Kidney (tissue), 14 donors: Measurements from ENCODE around the gene CDC5L. TPM values are rescaled to one million over a fixed set of nuclear protein-coding genes. Genes with fewer than 3 reads are reported as not detected.
A peak's percentile ranks its signal among the peaks of the same experiment; 100 is the strongest.

ENCODE experiments used
- DNase-seq, 5 donors: peaks; one replicate each; pipeline ENCODE4 v3.0.0-alpha.2; 2013 to 2020
- FAIRE-seq: peaks from 2 replicates; lab custom pipeline; 2012; peaks lifted over from hg19 to GRCh38; lab: Jason Lieb, UNC
- H3K27ac ChIP-seq, 2 donors: one replicate each; pipeline ENCODE4 v1.7.0; 2013; ENCODE audit warnings: low read depth in 2 of 2, low read length in 2 of 2, inconsistent platforms in 1 of 2
- H3K27me3 ChIP-seq: one replicate; pipeline ENCODE4 v1.7.1; 2013; ENCODE audit warnings: low read length, inconsistent platforms; ENCODE audit not compliant: control insufficient read depth, insufficient read depth
- H3K36me3 ChIP-seq, 3 donors: one replicate each; pipeline versions ENCODE4 v1.7.0 to v1.7.1; 2013; ENCODE audit warnings: low read length in 3 of 3, control low read depth in 1 of 3, inconsistent platforms in 1 of 3; ENCODE audit not compliant: insufficient read depth in 3 of 3, control insufficient read depth in 2 of 3
- H3K4me1 ChIP-seq, 3 donors: one replicate each; pipeline versions ENCODE4 v1.7.0 to v1.7.1; 2013; ENCODE audit warnings: low read length in 3 of 3, inconsistent platforms in 1 of 3, low read depth in 1 of 3; ENCODE audit not compliant: control insufficient read depth in 2 of 3, insufficient read depth in 2 of 3
- H3K4me3 ChIP-seq, 3 donors: one replicate each; pipeline versions ENCODE4 v1.7.0 to v1.8.1; 2013; ENCODE audit warnings: low read length in 3 of 3, control low read depth in 1 of 3, inconsistent platforms in 1 of 3
- H3K9ac ChIP-seq, 3 donors: one replicate each; pipeline versions ENCODE4 v1.7.0 to v1.7.1; 2013; ENCODE audit warnings: low read length in 3 of 3, control low read depth in 1 of 3, inconsistent platforms in 1 of 3
- H3K9me3 ChIP-seq, 3 donors: one replicate each; pipeline versions ENCODE4 v1.7.0 to v1.7.1; 2013; ENCODE audit warnings: low read length in 3 of 3, control low read depth in 1 of 3, inconsistent platforms in 1 of 3; ENCODE audit not compliant: control insufficient read depth in 2 of 3, insufficient read depth in 1 of 3
- intact Hi-C: fragments of 100-400 bp; cut with DNase I; formaldehyde crosslinking; loops from one replicate; pipeline ENCODE4 v1.11.1; 2022
- polyA plus RNA-seq: library from polyadenylated mRNA; stranded (reverse); fragments of 350-450 nt; fragmentation: Illumina TruSeq; extraction: RNeasy Lipid Tissue Mini Kit (QIAGEN cat#74804); gene quantifications from one replicate; pipeline ENCODE4 v1.2.3, GENCODE V29; 2014; ENCODE audit warnings: low read depth, low replicate concordance; ENCODE audit not compliant: insufficient read depth
- total RNA-seq: library from RNA; stranded (reverse); fragmentation: NEBNext Ultra II Directional; extraction: Animal tissue kit (Norgen Biotek cat#: 25700); gene quantifications from one replicate; pipeline ENCODE4 v1.2.1, GENCODE V29; 2021
- TF ChIP-seq, protein P1 (sequence below): IDR thresholded peaks from 3 replicates; pipeline ENCODE4 v1.5.1; 2012; ENCODE audit warnings: mild to moderate bottlenecking, moderate library complexity, borderline replicate concordance; ENCODE audit not compliant: insufficient read depth; ENCODE audit errors: extremely low read depth
- donor health status: control.
- donor health status: control.
- donor health status: control.
- donor health status: control.
- donor health status: control.
- donor health status: DM: yes; HTN: yes; CAD: no.
- donor health status: Normal renal cell carcinoma (clear cell type).

The CDC5L gene
- total and polyA plus RNA-seq, 2 donors from 2014 or later: 7.6 to 17.6 TPM

DNA sequence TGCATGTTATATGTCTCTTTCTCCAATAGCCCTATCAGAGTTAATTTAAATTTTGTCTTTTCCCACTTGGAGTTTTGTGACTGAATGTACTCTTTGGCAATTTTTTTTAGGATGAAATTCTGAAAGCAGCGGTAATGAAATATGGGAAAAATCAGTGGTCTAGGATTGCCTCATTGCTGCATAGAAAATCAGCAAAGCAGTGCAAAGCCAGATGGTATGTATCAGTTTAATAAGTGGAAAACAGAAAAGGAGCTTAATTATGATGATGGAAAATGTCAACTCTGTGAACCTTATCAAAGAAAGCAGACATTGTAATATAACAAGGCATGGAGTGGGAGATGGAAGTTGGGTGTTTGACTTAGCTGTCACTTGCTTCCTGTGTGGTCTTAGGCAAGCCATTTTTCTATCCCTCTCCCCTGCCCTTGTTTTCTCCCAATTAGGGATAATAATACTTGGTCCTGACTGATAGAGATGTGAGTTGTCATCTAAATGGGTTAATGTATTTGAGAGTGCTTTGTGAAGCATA is 2.7 kb downstream of the CDC5L start:
- peak in 2 of 5 donors; percentile 25 to 52 for DNase-seq
- no peak overlapping the region for H3K4me3 ChIP-seq
- H3K27ac ChIP-seq: no peak overlapping the region
- TF ChIP-seq, protein P1, sequence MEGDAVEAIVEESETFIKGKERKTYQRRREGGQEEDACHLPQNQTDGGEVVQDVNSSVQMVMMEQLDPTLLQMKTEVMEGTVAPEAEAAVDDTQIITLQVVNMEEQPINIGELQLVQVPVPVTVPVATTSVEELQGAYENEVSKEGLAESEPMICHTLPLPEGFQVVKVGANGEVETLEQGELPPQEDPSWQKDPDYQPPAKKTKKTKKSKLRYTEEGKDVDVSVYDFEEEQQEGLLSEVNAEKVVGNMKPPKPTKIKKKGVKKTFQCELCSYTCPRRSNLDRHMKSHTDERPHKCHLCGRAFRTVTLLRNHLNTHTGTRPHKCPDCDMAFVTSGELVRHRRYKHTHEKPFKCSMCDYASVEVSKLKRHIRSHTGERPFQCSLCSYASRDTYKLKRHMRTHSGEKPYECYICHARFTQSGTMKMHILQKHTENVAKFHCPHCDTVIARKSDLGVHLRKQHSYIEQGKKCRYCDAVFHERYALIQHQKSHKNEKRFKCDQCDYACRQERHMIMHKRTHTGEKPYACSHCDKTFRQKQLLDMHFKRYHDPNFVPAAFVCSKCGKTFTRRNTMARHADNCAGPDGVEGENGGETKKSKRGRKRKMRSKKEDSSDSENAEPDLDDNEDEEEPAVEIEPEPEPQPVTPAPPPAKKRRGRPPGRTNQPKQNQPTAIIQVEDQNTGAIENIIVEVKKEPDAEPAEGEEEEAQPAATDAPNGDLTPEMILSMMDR: no peak
- FAIRE-seq: no peak
- peaks cover 2 to 13% (median 8%) of the 10 kb centered on the region in 3 donors for H3K4me1 ChIP-seq
- H3K9ac ChIP-seq: no peak overlapping the region
- H3K27me3 ChIP-seq: no peaks in the 10 kb centered on the region
- peaks cover 16 to 25% (median 16%) of the 10 kb centered on the region in 3 donors for H3K36me3 ChIP-seq
- intact Hi-C loops: no loop called here
- H3K9me3 ChIP-seq: no peaks in the 10 kb centered on the region

DNA sequence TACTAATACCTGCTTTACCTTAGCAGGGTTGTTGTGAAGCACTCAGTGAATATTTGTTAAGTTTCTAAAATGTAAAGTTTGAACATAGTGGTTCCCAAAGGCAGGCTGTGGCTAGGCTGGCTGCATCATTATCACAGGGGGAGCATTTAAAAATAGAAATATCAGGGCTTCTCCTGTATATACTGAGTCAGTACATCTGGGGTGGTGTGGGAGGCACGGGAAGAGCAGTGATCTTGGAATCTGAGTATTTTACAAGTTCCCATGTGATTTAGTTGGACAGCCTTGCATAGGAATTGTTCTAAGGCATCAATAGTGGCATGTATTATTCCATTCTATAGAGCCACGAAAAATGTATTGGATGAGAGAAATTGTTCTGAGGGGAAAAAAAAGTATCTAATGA is 8.0 kb downstream of the CDC5L start:
- Histone ChIP-seq H3K4me3 (no peak overlapping the region), H3K36me3 (peaks cover 22 to 49% (median 33%) of the 10 kb centered on the region in 3 donors), H3K9ac (no peak overlapping the region), H3K27me3 (no peaks in the 10 kb centered on the region), H3K27ac (no peak overlapping the region), H3K4me1 (no peaks in the 10 kb centered on the region), H3K9me3 (no peaks in the 10 kb centered on the region)
- DNase-seq (no peak), FAIRE-seq (no peak)
- intact Hi-C loops: no loop called here
- TF ChIP-seq, protein P1: no peak

DNA sequence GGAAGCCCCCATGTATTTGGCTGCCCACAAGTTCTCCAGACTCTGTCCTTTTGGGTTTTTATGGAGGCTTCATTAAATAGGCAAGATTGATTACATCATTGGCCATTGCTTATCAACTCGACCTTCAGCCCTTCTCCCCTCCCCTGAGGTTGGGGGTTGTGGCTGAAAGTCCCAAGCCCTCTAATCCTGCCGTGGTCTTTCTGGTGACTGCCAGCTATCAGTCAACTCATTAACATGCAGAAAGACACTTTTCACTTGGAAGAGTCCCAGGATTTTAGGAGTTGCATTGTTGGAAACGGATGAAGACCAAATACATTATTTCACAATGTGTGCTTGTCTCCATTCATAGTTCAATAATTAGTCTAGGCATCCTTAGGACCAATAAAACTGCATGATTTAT is 9.5 kb downstream of the CDC5L start:
- H3K9ac ChIP-seq: no peak overlapping the region
- no peaks in the 10 kb centered on the region for H3K9me3 ChIP-seq
- H3K36me3 ChIP-seq: peaks cover 22 to 49% (median 33%) of the 10 kb centered on the region in 3 donors
- H3K4me1 ChIP-seq: no peaks in the 10 kb centered on the region
- DNase-seq (no peak), FAIRE-seq (no peak)
- intact Hi-C loops: no loop called here
- H3K27ac ChIP-seq: no peak overlapping the region
- H3K4me3 ChIP-seq: no peak overlapping the region
- H3K27me3 ChIP-seq: no peaks in the 10 kb centered on the region
- TF ChIP-seq, protein P1: no peak
